ENCODE data around the gene LYPD8.

Gene LYPD8

DNA sequence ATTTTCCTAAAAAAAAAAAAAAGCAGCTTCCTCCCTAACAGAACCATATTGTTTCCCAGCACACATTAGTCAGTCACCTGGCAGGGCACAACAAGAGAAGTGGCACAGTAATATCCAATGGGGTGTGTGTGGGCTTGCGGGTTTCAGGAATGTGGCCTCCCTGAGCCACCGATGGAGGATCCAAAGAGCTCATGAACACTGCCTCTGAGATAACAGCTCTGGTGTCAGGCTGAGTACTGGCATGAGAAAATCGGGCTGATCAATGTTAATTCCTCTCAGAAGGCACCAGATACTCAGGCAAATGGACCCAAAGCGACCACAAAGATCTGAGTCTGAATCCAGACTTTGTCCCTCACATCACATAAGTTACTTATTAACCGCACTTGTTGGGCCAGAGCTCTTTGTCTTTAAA is 2.2 kb upstream of the LYPD8 start:
- no peak for DNase-seq (ENCODE audit: low read depth, low spot score)

GRCh38 chr1:248756636-248757035 is 1.1 kb upstream of the LYPD8 start:
- DNase-seq (ENCODE audit: low read depth, low spot score): no peak

- DNase-seq (ENCODE audit: low read depth, low spot score): no peak
Observed at GRCh38 chr1:248756151-248756550, 592 bp upstream of the LYPD8 start.

DNA sequence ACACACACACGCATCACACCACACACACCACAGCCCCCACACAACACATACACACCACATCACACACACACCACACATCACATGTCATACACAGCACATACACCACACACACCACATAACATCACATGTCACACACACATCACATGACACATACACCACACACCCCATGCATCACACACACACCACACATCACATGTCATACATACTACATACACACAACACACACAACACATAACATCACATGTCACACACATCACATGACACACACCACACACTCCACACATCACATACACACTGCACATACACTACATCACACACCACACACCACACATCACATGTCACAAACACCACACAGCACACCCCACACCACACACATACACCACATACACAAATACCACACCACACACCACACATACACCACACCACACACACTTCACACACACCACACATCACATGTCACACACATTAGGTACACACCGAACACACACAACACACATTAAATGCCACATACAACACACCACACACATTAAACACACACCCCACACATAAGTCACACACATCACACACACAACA is 1.8 kb downstream of the LYPD8 start:
- no peak for DNase-seq (ENCODE audit: low read depth, low spot score)

DNA sequence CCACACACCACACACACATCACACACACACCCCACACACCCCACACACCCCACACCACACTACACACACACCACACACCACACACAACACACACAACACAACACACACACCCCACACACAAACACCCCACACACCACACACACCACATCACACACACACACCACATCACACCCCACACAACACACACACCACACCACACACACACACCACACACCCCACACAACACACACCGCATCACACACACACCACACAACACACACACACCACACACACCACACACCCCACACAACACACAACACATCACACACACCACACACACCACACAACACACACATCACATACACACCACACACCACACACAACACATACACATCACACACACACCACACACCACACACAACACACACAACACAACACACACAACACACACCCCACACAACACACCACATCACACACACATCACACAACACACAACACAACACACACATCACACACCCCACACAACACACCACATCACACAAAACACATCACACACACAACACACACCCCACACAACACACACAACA is 2.4 kb downstream of the LYPD8 start:
- no peak for DNase-seq (ENCODE audit: low read depth, low spot score)

DNA sequence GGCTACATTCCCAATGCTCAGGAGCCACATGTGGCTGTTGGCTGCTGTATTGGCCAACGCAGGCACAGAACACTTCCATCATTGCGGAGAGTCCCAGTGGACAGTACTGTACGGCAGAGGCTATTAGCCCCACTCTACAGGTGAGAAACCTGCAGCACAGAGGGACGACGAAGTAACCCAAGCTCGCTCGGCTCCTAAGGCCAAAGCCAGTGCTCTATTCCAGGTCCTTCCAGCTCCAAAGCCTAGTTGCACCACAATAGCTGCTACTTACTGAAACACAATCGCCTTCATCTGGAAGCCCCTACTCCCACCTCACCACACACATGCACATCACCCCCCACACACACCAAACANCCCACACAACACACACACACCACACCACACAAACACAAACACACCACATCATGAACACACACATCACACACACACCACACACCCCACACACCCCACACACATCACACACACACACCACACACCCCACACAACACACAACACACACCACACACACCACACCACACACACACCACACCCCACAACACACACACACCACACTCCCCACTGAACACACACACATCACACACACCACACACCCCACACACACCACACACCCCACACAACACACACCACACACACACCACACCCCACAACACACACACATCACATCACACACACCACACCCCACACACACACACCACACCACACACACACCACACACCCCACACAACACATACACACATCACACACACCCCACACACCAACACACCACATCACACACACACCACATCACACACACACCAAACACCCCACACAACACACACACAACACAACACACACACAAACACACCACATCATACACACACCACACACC is 3.2 kb downstream of the LYPD8 start:
- no peak for DNase-seq (ENCODE audit: low read depth, low spot score)

- DNase-seq (ENCODE audit: low read depth, low spot score): no peak
Observed at GRCh38 chr1:248751635-248752034, 3.9 kb downstream of the LYPD8 start.

GRCh38 chr1:248751142-248751541 is 4.4 kb downstream of the LYPD8 start:
- no peak for DNase-seq (ENCODE audit: low read depth, low spot score)

DNA sequence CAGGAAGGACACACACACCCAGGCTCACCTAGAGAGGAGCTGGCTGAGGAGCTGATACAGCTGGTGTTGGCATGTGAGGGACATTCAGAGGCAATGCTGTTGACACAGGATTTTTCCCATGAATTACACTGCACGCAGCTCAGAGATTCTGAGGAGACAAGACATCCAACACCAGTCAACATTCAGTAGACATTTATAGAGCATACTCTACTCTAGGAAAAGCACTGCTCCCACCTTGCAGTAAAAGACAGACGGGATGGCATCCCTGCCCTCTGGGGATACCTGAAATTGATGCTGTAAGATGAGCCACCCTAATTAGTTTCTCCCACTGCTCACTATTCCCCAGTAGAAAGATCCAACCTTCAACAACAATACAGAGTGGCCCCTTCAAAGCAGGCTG is 5.1 kb downstream of the LYPD8 start:
- DNase-seq (ENCODE audit: low read depth, low spot score): no peak

- DNase-seq (ENCODE audit: low read depth, low spot score): no peak
Observed at GRCh38 chr1:248748211-248748610, 7.3 kb downstream of the LYPD8 start.

DNA sequence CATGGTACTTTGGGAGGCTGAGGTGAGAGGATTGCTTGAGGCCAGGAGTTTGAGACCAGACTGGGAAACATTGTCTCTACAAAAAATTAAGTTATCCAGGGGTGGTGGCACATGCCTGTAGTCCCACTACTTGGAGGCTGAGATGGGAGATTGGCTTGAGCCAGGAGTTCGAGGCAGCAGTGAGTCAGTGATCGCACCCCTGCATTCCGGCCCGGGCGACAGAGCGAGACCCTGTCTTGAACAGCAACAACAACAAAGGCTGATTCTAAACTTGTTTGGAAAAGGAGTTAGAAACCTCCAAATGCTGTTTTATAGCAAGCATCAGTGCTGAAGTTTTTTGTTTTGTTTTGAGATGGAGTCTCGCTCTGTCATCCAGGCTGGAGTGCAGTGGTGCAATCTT is 14.7 kb downstream of the LYPD8 start:
- no peak for DNase-seq (ENCODE audit: low read depth, low spot score)

GRCh38 chr1:248739572-248740205 is 15.9 kb downstream of the LYPD8 start:
- no peak for DNase-seq (ENCODE audit: low read depth, low spot score)

DNA sequence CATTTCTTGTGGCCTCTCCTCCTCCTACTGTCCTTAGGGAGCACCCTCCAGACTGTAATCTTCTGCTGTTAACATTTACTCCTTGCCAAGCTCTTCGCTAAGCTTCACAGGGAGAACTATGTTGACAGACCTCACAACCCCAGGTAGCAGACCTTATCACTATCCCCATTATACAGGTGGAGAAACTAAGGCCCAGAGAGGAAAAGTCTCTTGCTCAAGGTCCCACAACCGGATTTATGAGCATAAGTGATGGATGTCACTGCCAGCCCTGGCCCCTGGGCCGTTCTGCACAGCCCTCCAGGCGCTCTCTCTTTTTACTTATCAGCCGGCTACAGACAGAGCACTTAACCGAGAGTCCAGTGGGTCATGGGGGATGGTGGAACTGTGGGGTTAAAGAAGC is 18.1 kb downstream of the LYPD8 start:
- DNase-seq (ENCODE audit: low read depth, low spot score): no peak

- no peak for DNase-seq (ENCODE audit: low read depth, low spot score)
Observed at GRCh38 chr1:248736977-248737376, 18.6 kb downstream of the LYPD8 start.

- no peak for DNase-seq (ENCODE audit: low read depth, low spot score)
Observed at GRCh38 chr1:248733566-248733965, 22.0 kb downstream of the LYPD8 start.

DNA sequence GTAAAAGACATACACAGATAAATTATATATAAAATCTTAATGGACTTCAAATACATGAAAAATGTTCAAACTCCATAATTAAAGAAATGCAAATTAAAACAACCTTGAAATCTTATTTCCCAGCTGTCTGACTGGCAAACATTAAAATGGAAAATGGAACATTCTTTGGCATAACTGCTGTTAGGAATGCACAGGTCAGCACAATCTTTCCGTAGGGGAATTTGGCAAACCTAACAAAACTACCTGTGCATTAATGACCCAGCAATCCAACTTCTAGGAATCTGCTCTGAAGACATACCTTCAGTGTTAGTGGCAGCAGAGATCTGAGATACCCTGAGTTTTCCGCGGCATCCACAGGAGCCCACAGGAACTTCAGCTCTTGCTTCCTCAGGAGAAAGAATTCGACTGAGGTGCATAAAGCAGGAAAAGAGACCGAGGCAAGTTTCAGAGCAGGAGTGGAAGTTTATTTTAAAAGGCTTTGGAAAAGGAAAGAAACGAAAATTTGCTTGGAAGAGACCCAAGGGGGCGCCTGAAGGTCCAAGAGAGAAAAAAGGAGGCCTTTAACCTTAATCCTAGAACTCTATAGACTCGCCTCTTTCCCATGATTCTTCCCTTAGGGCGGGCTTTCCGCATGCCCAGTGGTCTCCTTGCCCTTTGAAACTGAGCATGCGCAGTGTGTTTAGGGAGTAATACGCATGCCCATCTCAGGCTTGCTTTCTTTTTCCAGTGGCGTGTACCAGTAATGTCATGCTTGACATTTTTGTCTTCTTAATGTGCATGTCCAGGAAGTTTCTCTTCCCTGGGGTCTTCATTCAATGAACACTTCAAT is 24.8 kb downstream of the LYPD8 start:
- no peak for DNase-seq (ENCODE audit: low read depth, low spot score)

GRCh38 chr1:248714248-248714647 is 41.3 kb downstream of the LYPD8 start:
- no peak for DNase-seq (ENCODE audit: low read depth, low spot score)

GRCh38 chr1:248710305-248710900 is 45.2 kb downstream of the LYPD8 start:
- DNase-seq (ENCODE audit: low read depth, low spot score): no peak

DNA sequence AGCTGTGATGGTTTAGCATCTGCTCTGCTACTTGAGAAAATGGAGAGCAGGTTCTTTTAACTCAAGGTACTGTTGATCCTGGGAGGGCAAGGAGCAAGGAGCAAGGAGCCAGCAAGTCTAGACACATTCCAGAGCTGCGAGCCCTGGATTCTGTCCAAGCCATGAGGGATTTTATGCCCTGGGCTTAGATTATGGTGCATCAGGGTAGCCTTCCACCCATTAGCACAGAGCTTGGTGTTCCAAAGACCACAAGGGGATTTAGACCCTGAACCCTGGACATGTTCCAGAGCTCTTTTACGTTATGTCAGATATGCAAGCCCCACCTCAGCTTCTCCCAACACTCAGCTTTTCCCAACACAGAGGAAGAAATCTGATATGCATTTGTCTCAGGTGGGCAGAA is 51.0 kb downstream of the LYPD8 start:
- DNase-seq (ENCODE audit: low read depth, low spot score): no peak

DNA sequence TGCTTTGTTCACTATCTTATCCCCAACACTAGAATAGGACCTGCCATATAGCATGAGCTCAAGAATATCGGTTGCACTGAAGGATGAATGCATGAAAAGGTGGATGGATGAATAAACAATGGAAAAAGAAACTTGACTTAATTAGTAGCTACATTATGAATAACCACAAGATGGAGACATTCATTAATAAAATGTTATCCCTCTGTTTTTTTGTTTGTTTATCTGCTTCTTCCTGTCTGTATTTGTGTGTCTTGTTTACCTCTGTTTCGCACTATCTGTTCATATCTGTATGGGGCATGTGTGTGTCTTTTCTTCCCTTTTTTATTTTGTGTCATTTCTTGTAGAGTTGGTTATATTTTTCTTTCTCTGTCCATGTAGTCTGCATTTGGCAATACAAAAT is 51.9 kb downstream of the LYPD8 start:
- no peak for DNase-seq (ENCODE audit: low read depth, low spot score)

DNA sequence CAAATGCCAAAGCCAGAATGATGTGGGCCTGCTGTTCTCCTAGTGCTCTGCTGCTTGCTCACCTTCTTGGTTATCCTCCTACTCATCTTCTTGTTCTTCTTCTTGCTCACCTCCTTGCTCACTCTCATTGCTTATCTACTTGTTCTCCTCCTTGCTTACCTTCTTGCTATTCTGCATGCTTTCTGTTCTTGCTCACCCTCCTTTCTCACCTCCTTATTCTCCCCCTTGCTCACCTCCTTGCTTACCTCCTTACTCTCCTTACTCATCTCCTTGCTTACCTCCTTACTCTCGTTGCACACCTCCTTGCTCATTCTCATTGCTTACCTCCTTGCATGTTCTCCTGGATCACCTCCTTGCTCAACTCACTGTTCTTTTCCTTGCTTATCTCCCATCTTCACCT is 52.8 kb downstream of the LYPD8 start, which contains the start of gene OR14I1:
Gene OR14I1, minus strand, starts transcription at position 53 of the 400 bp plus-strand sequence.
- no peak for DNase-seq (ENCODE audit: low read depth, low spot score)

Measured in smooth muscle cell of the brain vasculature (primary cell).